Peyer's patch (tissue), 4 donors: ENCODE data around the gene KIF25. TPM values are rescaled to one million over a fixed set of nuclear protein-coding genes. Genes with fewer than 3 reads are reported as not detected.
"Not testable (repeated sequence)": the region's sequence is repeated elsewhere in the genome, so short reads cannot be mapped to it uniquely, and the experiment has no call there.

Experiments
- DNase-seq, 3 donors: peaks; one replicate each; pipeline ENCODE4 v3.0.0-alpha.2; 2017 to 2019
- H3K27ac ChIP-seq, 4 donors: fragments of 200-600 bp; sonication (generic); one replicate each; pipeline ENCODE4 v1.5.1; 2016 to 2019
- H3K27me3 ChIP-seq, 2 donors: fragments of 200-600 bp; sonication (generic); one replicate each; pipeline ENCODE4 v1.5.1; 2019
- H3K36me3 ChIP-seq, 3 donors: fragments of 200-600 bp; sonication (generic); one replicate each; pipeline ENCODE4 v1.5.1; 2016 to 2019
- H3K4me1 ChIP-seq, 4 donors: fragments of 200-600 bp; sonication (generic); one replicate each; pipeline ENCODE4 v1.5.1; 2016 to 2019
- H3K4me3 ChIP-seq, 4 donors: fragments of 200-600 bp; sonication (generic); 1 replicate in 3 of 4; 2 replicates in 1 of 4; pipeline ENCODE4 v1.5.1; 2016 to 2019; ENCODE audit warnings: mild to moderate bottlenecking in 1 of 4
- H3K9me3 ChIP-seq, 4 donors: fragments of 200-600 bp; sonication (generic); one replicate each; pipeline ENCODE4 v1.5.1; 2016 to 2019; ENCODE audit warnings: mild to moderate bottlenecking in 1 of 4
- CTCF ChIP-seq, 6 experiments: fragments of 450-650 bp in 4 of 6; fragments of 200-600 bp in 2 of 6; sonication (generic) in 1 of 6; IDR thresholded peaks; one replicate each; pipeline ENCODE4 v1.5.1; 2017 to 2019; ENCODE audit warnings: antibody characterized with exemption in 6 of 6, mild to moderate bottlenecking in 3 of 6, moderate library complexity in 1 of 6
- POLR2A ChIP-seq, 2 donors: fragments of 450-650 bp; IDR thresholded peaks; one replicate each; pipeline ENCODE4 v1.5.1; 2017; ENCODE audit warnings: antibody characterized with exemption in 2 of 2, mild to moderate bottlenecking in 2 of 2, moderate library complexity in 2 of 2
- total RNA-seq, 4 donors: library from RNA; depleted of rRNA; stranded (reverse); fragments of >200 nt; gene quantifications; one replicate each; pipeline ENCODE4 v1.1.0, GENCODE V29; 2016

KIF25 gene
- total RNA-seq, 4 donors from 2014 or later, result not detected

- TF ChIP-seq CTCF (IDR thresholded peaks at IDR 0.05) (no peak), POLR2A (IDR thresholded peaks at IDR 0.05) (no peak)
- DNase-seq, result no peak
- Histone ChIP-seq H3K4me3 (no peak overlapping the region), H3K36me3 (no peaks in the 10 kb centered on the region), H3K27ac (no peak overlapping the region), H3K9me3 (no peaks in the 10 kb centered on the region), H3K27me3 (no peaks in the 10 kb centered on the region), H3K4me1 (no peaks in the 10 kb centered on the region)
Observed at GRCh38 chr6:168000198-168001028, 2.9 kb downstream of the KIF25 start.

- H3K36me3 ChIP-seq, result no peaks in the 10 kb centered on the region
- TF ChIP-seq POLR2A (IDR thresholded peaks at IDR 0.05) (no peak), CTCF (IDR thresholded peaks at IDR 0.05) (no peak)
- H3K9me3 ChIP-seq, result no peaks in the 10 kb centered on the region
- H3K4me1 ChIP-seq, result no peaks in the 10 kb centered on the region
- H3K27me3 ChIP-seq, result no peaks in the 10 kb centered on the region
- DNase-seq, result no peak
- no peak overlapping the region for H3K27ac ChIP-seq
- H3K4me3 ChIP-seq, result no peak overlapping the region
Observed at GRCh38 chr6:168001029-168001332, 3.5 kb downstream of the KIF25 start.

GRCh38 chr6:168001514-168001913 lies 4.0 kb downstream of the KIF25 start:
- not testable (repeated sequence) for H3K27ac ChIP-seq, H3K9me3 ChIP-seq, H3K36me3 ChIP-seq, H3K4me3 ChIP-seq, DNase-seq, H3K27me3 ChIP-seq, H3K4me1 ChIP-seq

GRCh38 chr6:168002804-168003203 lies 5.3 kb downstream of the KIF25 start:
- H3K27ac ChIP-seq, result no peak overlapping the region
- no peaks in the 10 kb centered on the region for H3K4me1 ChIP-seq
- no peaks in the 10 kb centered on the region for H3K27me3 ChIP-seq
- no peak overlapping the region for H3K4me3 ChIP-seq
- no peaks in the 10 kb centered on the region for H3K9me3 ChIP-seq
- no peaks in the 10 kb centered on the region for H3K36me3 ChIP-seq
- DNase-seq, result no peak
- no peak for TF ChIP-seq POLR2A (IDR thresholded peaks at IDR 0.05)
- no peak for TF ChIP-seq CTCF (IDR thresholded peaks at IDR 0.05)

- Histone ChIP-seq H3K36me3 (no peaks in the 10 kb centered on the region), H3K27me3 (no peaks in the 10 kb centered on the region), H3K4me3 (no peak overlapping the region), H3K4me1 (no peaks in the 10 kb centered on the region), H3K9me3 (no peaks in the 10 kb centered on the region), H3K27ac (no peak overlapping the region)
- DNase-seq, result no peak
- no peak for TF ChIP-seq CTCF (IDR thresholded peaks at IDR 0.05)
- TF ChIP-seq POLR2A (IDR thresholded peaks at IDR 0.05), result no peak
Observed at GRCh38 chr6:168004023-168004422, 6.6 kb downstream of the KIF25 start.

- DNase-seq, result no peak
- Histone ChIP-seq H3K4me1 (no peaks in the 10 kb centered on the region), H3K9me3 (no peaks in the 10 kb centered on the region), H3K36me3 (no peaks in the 10 kb centered on the region), H3K27ac (no peak overlapping the region), H3K27me3 (no peaks in the 10 kb centered on the region), H3K4me3 (no peak overlapping the region)
- TF ChIP-seq POLR2A (IDR thresholded peaks at IDR 0.05), result no peak
- no peak for TF ChIP-seq CTCF (IDR thresholded peaks at IDR 0.05)
Observed at GRCh38 chr6:168004945-168005344, 7.5 kb downstream of the KIF25 start.
